Effector memory CD8-positive, alpha-beta T cell (primary cell): ENCODE data around the gene ST3GAL2.

Experiments
- ATAC-seq: fragments of 150-1000 bp; cut with Tn5 transposase; replicated peaks from 2 replicates; pipeline ENCODE4 v1.10.0; 2021; ENCODE audit warnings: mild to moderate bottlenecking, moderate library complexity
- DNase-seq, 3 experiments: peaks; one replicate each; pipeline ENCODE4 v3.0.0; 2021
- H3K27ac Mint-ChIP-seq, 2 donors: one replicate each; pipeline ENCODE4 v1.8.0; 2022; ENCODE audit warnings: mild to moderate bottlenecking in 2 of 2, mixed read lengths in 2 of 2, moderate library complexity in 2 of 2
- H3K27me3 Mint-ChIP-seq, 2 donors: one replicate each; pipeline ENCODE4 v1.8.0; 2022; ENCODE audit warnings: mixed read lengths in 2 of 2
- H3K36me3 Mint-ChIP-seq: one replicate; pipeline ENCODE4 v1.8.0; 2022; ENCODE audit warnings: mild to moderate bottlenecking, moderate library complexity, mixed read lengths; ENCODE audit not compliant: insufficient read depth
- H3K4me1 Mint-ChIP-seq, 2 donors: one replicate each; pipeline ENCODE4 v1.8.0; 2022; ENCODE audit warnings: low read depth in 2 of 2, mixed read lengths in 2 of 2
- H3K4me3 Mint-ChIP-seq, 2 donors: one replicate each; pipeline ENCODE4 v1.8.0; 2022; ENCODE audit warnings: mild to moderate bottlenecking in 2 of 2, mixed read lengths in 2 of 2, moderate library complexity in 2 of 2
- H3K9me3 Mint-ChIP-seq, 2 donors: one replicate each; pipeline ENCODE4 v1.8.0; 2022; ENCODE audit warnings: mixed read lengths in 2 of 2
- total RNA-seq, 9 experiments: gene quantifications; one replicate each; lab custom pipeline; 2026; lab: John Stamatoyannopoulos, UW

ST3GAL2 gene
- total RNA-seq = 32.3 to 69.9 (median 41.0) reads per million in 9 experiments

- peak; percentile 90 for DNase-seq
- Mint-ChIP-seq H3K36me3 (no peaks in the 10 kb centered on the region), H3K9me3 (no peaks in the 10 kb centered on the region), H3K27ac (peak within 1 kb of the TSS; percentile 89 to 94), H3K4me1 (peaks cover 23 to 27% of the 10 kb centered on the region in 2 donors), H3K27me3 (no peaks in the 10 kb centered on the region), H3K4me3 (peak within 1 kb of the TSS; percentile 96 to 97)
- ATAC-seq = peak; percentile 96
Measured at GRCh38 chr16:70438969-70439862, at the start of gene ST3GAL2. Gene ST3GAL2, minus strand, starts transcription at chr16:70439100. Its CDS starts 40,570 bp downstream, at chr16:70398530.

GRCh38 chr16:70484867-70485266 is 46.0 kb upstream of the ST3GAL2 start:
- H3K36me3 Mint-ChIP-seq = peaks cover 33% of the 10 kb centered on the region
- no peak overlapping the region for H3K27ac Mint-ChIP-seq
- DNase-seq (no peak), ATAC-seq (no peak)
- no peaks in the 10 kb centered on the region for H3K9me3 Mint-ChIP-seq
- H3K4me3 Mint-ChIP-seq = no peak overlapping the region
- H3K4me1 Mint-ChIP-seq = no peaks in the 10 kb centered on the region
- H3K27me3 Mint-ChIP-seq = no peaks in the 10 kb centered on the region

GRCh38 chr16:70483426-70483825 is 44.5 kb upstream of the ST3GAL2 start:
- Mint-ChIP-seq H3K4me3 (no peak overlapping the region), H3K4me1 (peaks cover under 1 to 5% of the 10 kb centered on the region in 2 donors), H3K36me3 (peaks cover 23% of the 10 kb centered on the region), H3K27me3 (no peaks in the 10 kb centered on the region), H3K9me3 (no peaks in the 10 kb centered on the region), H3K27ac (peak overlapping the region in 1 of 2 donors; percentile 57)
- DNase-seq (no peak), ATAC-seq (no peak)

- Mint-ChIP-seq H3K9me3 (no peaks in the 10 kb centered on the region), H3K27ac (peak overlapping the region; percentile 13 to 49), H3K4me3 (no peak overlapping the region), H3K4me1 (peaks cover 7 to 11% of the 10 kb centered on the region in 2 donors), H3K27me3 (no peaks in the 10 kb centered on the region), H3K36me3 (peaks cover 19% of the 10 kb centered on the region)
- DNase-seq (no peak), ATAC-seq (no peak)
Measured at GRCh38 chr16:70482624-70483023, 43.7 kb upstream of the ST3GAL2 start.

GRCh38 chr16:70481929-70482536 is 43.1 kb upstream of the ST3GAL2 start:
- H3K27ac Mint-ChIP-seq = peak overlapping the region; percentile 13 to 49
- no peak for ATAC-seq
- H3K27me3 Mint-ChIP-seq = no peaks in the 10 kb centered on the region
- no peaks in the 10 kb centered on the region for H3K9me3 Mint-ChIP-seq
- peaks cover 7 to 11% of the 10 kb centered on the region in 2 donors for H3K4me1 Mint-ChIP-seq
- peaks cover 24% of the 10 kb centered on the region for H3K36me3 Mint-ChIP-seq
- no peak for DNase-seq
- H3K4me3 Mint-ChIP-seq = no peak overlapping the region

- no peak overlapping the region for H3K27ac Mint-ChIP-seq
- H3K36me3 Mint-ChIP-seq = peaks cover 14% of the 10 kb centered on the region
- peaks cover 7 to 11% of the 10 kb centered on the region in 2 donors for H3K4me1 Mint-ChIP-seq
- H3K27me3 Mint-ChIP-seq = no peaks in the 10 kb centered on the region
- no peak overlapping the region for H3K4me3 Mint-ChIP-seq
- DNase-seq (no peak), ATAC-seq (no peak)
- H3K9me3 Mint-ChIP-seq = no peaks in the 10 kb centered on the region
Measured at GRCh38 chr16:70480127-70481105, 41.5 kb upstream of the ST3GAL2 start.

- peaks cover 7 to 11% of the 10 kb centered on the region in 2 donors for H3K4me1 Mint-ChIP-seq
- H3K27me3 Mint-ChIP-seq = no peaks in the 10 kb centered on the region
- DNase-seq = no peak
- H3K9me3 Mint-ChIP-seq = no peaks in the 10 kb centered on the region
- H3K27ac Mint-ChIP-seq = peak overlapping the region; percentile 71 to 89
- H3K4me3 Mint-ChIP-seq = no peak overlapping the region
- peaks cover 16% of the 10 kb centered on the region for H3K36me3 Mint-ChIP-seq
- no peak for ATAC-seq
Measured at GRCh38 chr16:70478912-70479341, 40.0 kb upstream of the ST3GAL2 start.

- no peaks in the 10 kb centered on the region for H3K27me3 Mint-ChIP-seq
- ATAC-seq (no peak), DNase-seq (no peak)
- H3K36me3 Mint-ChIP-seq = peaks cover 14% of the 10 kb centered on the region
- peak overlapping the region; percentile 71 to 89 for H3K27ac Mint-ChIP-seq
- no peaks in the 10 kb centered on the region for H3K9me3 Mint-ChIP-seq
- no peak overlapping the region for H3K4me3 Mint-ChIP-seq
- H3K4me1 Mint-ChIP-seq = peaks cover 7 to 11% of the 10 kb centered on the region in 2 donors
Measured at GRCh38 chr16:70478169-70478568, 39.3 kb upstream of the ST3GAL2 start.

GRCh38 chr16:70476272-70477020 is 37.5 kb upstream of the ST3GAL2 start:
- Mint-ChIP-seq H3K27ac (peak overlapping the region; percentile 49 to 67), H3K4me3 (no peak overlapping the region), H3K4me1 (peaks cover 7 to 11% of the 10 kb centered on the region in 2 donors), H3K9me3 (no peaks in the 10 kb centered on the region), H3K36me3 (peaks cover 11% of the 10 kb centered on the region), H3K27me3 (no peaks in the 10 kb centered on the region)
- ATAC-seq (no peak), DNase-seq (no peak)

GRCh38 chr16:70475054-70475871 is 36.4 kb upstream of the ST3GAL2 start:
- H3K27me3 Mint-ChIP-seq = no peaks in the 10 kb centered on the region
- ATAC-seq (no peak), DNase-seq (no peak)
- peaks cover 10% of the 10 kb centered on the region for H3K36me3 Mint-ChIP-seq
- H3K4me1 Mint-ChIP-seq = peaks cover 7 to 15% of the 10 kb centered on the region in 2 donors
- no peaks in the 10 kb centered on the region for H3K9me3 Mint-ChIP-seq
- H3K27ac Mint-ChIP-seq = peak overlapping the region in 1 of 2 donors; percentile 67
- H3K4me3 Mint-ChIP-seq = no peak overlapping the region

GRCh38 chr16:70474320-70475053 is 35.6 kb upstream of the ST3GAL2 start:
- Mint-ChIP-seq H3K27me3 (no peaks in the 10 kb centered on the region), H3K4me3 (no peak overlapping the region), H3K27ac (no peak overlapping the region), H3K4me1 (peaks cover 7 to 15% of the 10 kb centered on the region in 2 donors), H3K9me3 (no peaks in the 10 kb centered on the region), H3K36me3 (peaks cover 10% of the 10 kb centered on the region)
- DNase-seq (no peak), ATAC-seq (no peak)
